Neural cell (in vitro differentiated cells): ENCODE measurements around the gene YIPF6.

ENCODE experiments used
- CTCF ChIP-seq: fragments of 450-650 bp; IDR thresholded peaks from 2 replicates; pipeline ENCODE4 v1.5.1; 2014; ENCODE audit warnings: antibody characterized with exemption, mild to moderate bottlenecking, moderate library complexity; ENCODE audit not compliant: poor library complexity, severe bottlenecking
- EP300 ChIP-seq: fragments of 450-650 bp; conservative IDR thresholded peaks from 2 replicates; pipeline ENCODE4 v1.6.1; 2014; ENCODE audit warnings: antibody characterized with exemption, mild to moderate bottlenecking, moderate library complexity; ENCODE audit not compliant: poor library complexity, severe bottlenecking
- EZH2 ChIP-seq: fragments of 200-600, 300-800 bp; shearing (Covaris generic), sonication (generic); IDR thresholded peaks from 2 replicates; pipeline ENCODE4 v1.6.1; 2014; ENCODE audit warnings: antibody characterized with exemption, low read length, borderline replicate concordance, mild to moderate bottlenecking; ENCODE audit not compliant: insufficient read depth, poor library complexity, severe bottlenecking
- MXI1 ChIP-seq: fragments of 450-650 bp; conservative IDR thresholded peaks from 2 replicates; pipeline ENCODE4 v1.6.1; 2014; ENCODE audit warnings: antibody characterized with exemption, mild to moderate bottlenecking; ENCODE audit not compliant: poor library complexity, severe bottlenecking
- POLR2AphosphoS5 ChIP-seq: IDR thresholded peaks from 2 replicates; pipeline ENCODE4 v1.6.1; 2012
- RAD21 ChIP-seq: fragments of 450-650 bp; conservative IDR thresholded peaks from 2 replicates; pipeline ENCODE4 v1.6.1; 2014; ENCODE audit warnings: antibody characterized with exemption, mild to moderate bottlenecking, moderate library complexity
- REST ChIP-seq: IDR thresholded peaks from 2 replicates; pipeline ENCODE4 v1.6.1; 2012; ENCODE audit warnings: borderline replicate concordance
- SMC3 ChIP-seq: fragments of 450-650 bp; conservative IDR thresholded peaks from 2 replicates; pipeline ENCODE4 v1.6.1; 2014; ENCODE audit warnings: antibody characterized with exemption, mild to moderate bottlenecking, moderate library complexity; ENCODE audit not compliant: poor library complexity
- TAF1 ChIP-seq: IDR thresholded peaks from 2 replicates; pipeline ENCODE4 v1.6.1; 2012; ENCODE audit warnings: low read depth

GRCh38 chrX:68488657-68489056 lies 10.2 kb upstream of the YIPF6 start:
- no peak for TF ChIP-seq POLR2AphosphoS5
- no peak for TF ChIP-seq EZH2
- no peak for TF ChIP-seq CTCF
- TF ChIP-seq EP300 = no peak
- no peak for TF ChIP-seq MXI1
- TF ChIP-seq RAD21 = no peak
- TF ChIP-seq TAF1 = no peak
- TF ChIP-seq SMC3 = no peak
- no peak for TF ChIP-seq REST
